Metanephros (tissue), 2 donors: ENCODE results near the gene DAW1. TPM values are rescaled to one million over a fixed set of nuclear protein-coding genes. Genes with fewer than 3 reads are reported as not detected.

ENCODE experiments used
- small RNA-seq: library from RNA; depleted of rRNA; stranded (forward); fragments of <200 nt; gene quantifications from one replicate; pipeline ENCODE3, GENCODE V24; 2014; ENCODE audit warnings: low replicate concordance
- total RNA-seq: library from RNA; depleted of rRNA; stranded (reverse); fragments of >200 nt; gene quantifications from one replicate; pipeline ENCODE4 v1.2.3, GENCODE V29; 2014

Gene DAW1, protein sequence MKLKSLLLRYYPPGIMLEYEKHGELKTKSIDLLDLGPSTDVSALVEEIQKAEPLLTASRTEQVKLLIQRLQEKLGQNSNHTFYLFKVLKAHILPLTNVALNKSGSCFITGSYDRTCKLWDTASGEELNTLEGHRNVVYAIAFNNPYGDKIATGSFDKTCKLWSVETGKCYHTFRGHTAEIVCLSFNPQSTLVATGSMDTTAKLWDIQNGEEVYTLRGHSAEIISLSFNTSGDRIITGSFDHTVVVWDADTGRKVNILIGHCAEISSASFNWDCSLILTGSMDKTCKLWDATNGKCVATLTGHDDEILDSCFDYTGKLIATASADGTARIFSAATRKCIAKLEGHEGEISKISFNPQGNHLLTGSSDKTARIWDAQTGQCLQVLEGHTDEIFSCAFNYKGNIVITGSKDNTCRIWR
- total RNA-seq, result 0.12 TPM

GRCh38 chr2:227871375-227871791 lies at the start of gene DAW1:
Gene DAW1, plus strand, starts transcription at chr2:227871631. Its CDS starts 59 bp downstream, at chr2:227871690.

Small RNAs within 50 kb of the gene (small RNA-seq; reads per million reads assigned to genes)
- not detected for gene RF00402

Other genes with a start within 250 kb of the DAW1 start
- not detected for gene SCYGR5, start 204.8 kb upstream of the DAW1 start, total RNA-seq
- gene SLC19A3, start 153.6 kb upstream of the DAW1 start, total RNA-seq, result 15.9 TPM
- gene SCYGR6, start 146.9 kb upstream of the DAW1 start, total RNA-seq, result not detected
- not detected for gene SCYGR7, start 143.3 kb upstream of the DAW1 start, total RNA-seq
- gene SCYGR8, start 125.7 kb upstream of the DAW1 start, total RNA-seq, result 0.41 TPM
- gene CCL20, start 57.8 kb upstream of the DAW1 start, total RNA-seq, result 1.3 TPM